SK-N-SH (cell line): Measurements from ENCODE around the gene WWC2.

Experiments
- EP300 ChIP-seq, 2 experiments: IDR thresholded peaks; 2 replicates each; pipeline versions ENCODE4 v1.4.0 to v1.6.1; 2012; ENCODE audit warnings: borderline replicate concordance in 1 of 2, low read depth in 1 of 2, low read length in 1 of 2
- FOSL2 ChIP-seq: IDR thresholded peaks from 2 replicates; pipeline ENCODE4 v1.4.0; 2012; ENCODE audit warnings: low read depth, mild to moderate bottlenecking, moderate library complexity, borderline replicate concordance
- FOXM1 ChIP-seq: IDR thresholded peaks from 2 replicates; pipeline ENCODE4 v1.4.0; 2012; ENCODE audit warnings: low read depth, mild to moderate bottlenecking
- JUND ChIP-seq: IDR thresholded peaks from 2 replicates; pipeline ENCODE4 v1.4.0; 2012
- RAD21 ChIP-seq: IDR thresholded peaks from 2 replicates; pipeline ENCODE4 v1.6.1; 2012; ENCODE audit warnings: mild to moderate bottlenecking, low read length
- RFX5 ChIP-seq: IDR thresholded peaks from 2 replicates; pipeline ENCODE4 v1.6.1; 2012; ENCODE audit warnings: mild to moderate bottlenecking, improper control_type of control experiment, low read length
- TCF12 ChIP-seq: IDR thresholded peaks from 2 replicates; pipeline ENCODE4 v1.4.0; 2012
- TF ChIP-seq, protein P1 (sequence below): fragments of 200-600 bp; sonication (generic); IDR thresholded peaks from 2 replicates; pipeline ENCODE4 v1.6.1; 2017; ENCODE audit warnings: antibody characterized with exemption, mild to moderate bottlenecking, moderate library complexity
- TF ChIP-seq, protein P2 (sequence below): IDR thresholded peaks from 2 replicates; pipeline ENCODE4 v1.4.0; 2012; ENCODE audit warnings: low read depth, borderline replicate concordance
- TF ChIP-seq, protein P3 (sequence below): IDR thresholded peaks from 2 replicates; pipeline ENCODE4; 2012

DNA sequence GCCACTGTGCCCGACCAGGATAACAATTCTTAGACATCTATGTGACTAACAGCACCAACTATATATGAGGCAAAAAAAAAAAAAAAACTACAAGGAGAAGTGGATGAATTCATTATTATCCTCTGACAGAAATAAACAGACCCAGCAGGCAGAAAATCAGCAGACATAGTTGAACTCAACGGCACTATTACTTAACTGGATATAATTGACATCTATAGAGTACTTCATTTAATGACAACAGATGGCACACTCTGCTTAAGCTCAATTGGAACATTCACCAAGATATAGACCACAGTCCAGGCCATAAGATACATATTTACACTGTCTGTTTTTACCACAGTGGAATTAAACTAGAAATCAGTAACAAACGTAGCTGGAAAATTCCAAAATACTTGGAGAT lies 207.8 kb downstream of the WWC2 start:
- TF ChIP-seq TCF12 (no peak), FOSL2 (no peak), JUND (no peak), FOXM1 (no peak), RAD21 (no peak), EP300 (IDR thresholded peaks at IDR 0.05; ENCODE audit: borderline replicate concordance in 1 of 2, low read depth in 1 of 2, low read length in 1 of 2) (no peak), RFX5 (no peak)
- TF ChIP-seq, protein P1, sequence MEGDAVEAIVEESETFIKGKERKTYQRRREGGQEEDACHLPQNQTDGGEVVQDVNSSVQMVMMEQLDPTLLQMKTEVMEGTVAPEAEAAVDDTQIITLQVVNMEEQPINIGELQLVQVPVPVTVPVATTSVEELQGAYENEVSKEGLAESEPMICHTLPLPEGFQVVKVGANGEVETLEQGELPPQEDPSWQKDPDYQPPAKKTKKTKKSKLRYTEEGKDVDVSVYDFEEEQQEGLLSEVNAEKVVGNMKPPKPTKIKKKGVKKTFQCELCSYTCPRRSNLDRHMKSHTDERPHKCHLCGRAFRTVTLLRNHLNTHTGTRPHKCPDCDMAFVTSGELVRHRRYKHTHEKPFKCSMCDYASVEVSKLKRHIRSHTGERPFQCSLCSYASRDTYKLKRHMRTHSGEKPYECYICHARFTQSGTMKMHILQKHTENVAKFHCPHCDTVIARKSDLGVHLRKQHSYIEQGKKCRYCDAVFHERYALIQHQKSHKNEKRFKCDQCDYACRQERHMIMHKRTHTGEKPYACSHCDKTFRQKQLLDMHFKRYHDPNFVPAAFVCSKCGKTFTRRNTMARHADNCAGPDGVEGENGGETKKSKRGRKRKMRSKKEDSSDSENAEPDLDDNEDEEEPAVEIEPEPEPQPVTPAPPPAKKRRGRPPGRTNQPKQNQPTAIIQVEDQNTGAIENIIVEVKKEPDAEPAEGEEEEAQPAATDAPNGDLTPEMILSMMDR: no peak
- TF ChIP-seq, protein P2, sequence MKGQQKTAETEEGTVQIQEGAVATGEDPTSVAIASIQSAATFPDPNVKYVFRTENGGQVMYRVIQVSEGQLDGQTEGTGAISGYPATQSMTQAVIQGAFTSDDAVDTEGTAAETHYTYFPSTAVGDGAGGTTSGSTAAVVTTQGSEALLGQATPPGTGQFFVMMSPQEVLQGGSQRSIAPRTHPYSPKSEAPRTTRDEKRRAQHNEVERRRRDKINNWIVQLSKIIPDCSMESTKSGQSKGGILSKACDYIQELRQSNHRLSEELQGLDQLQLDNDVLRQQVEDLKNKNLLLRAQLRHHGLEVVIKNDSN: no peak
- TF ChIP-seq, protein P3, sequence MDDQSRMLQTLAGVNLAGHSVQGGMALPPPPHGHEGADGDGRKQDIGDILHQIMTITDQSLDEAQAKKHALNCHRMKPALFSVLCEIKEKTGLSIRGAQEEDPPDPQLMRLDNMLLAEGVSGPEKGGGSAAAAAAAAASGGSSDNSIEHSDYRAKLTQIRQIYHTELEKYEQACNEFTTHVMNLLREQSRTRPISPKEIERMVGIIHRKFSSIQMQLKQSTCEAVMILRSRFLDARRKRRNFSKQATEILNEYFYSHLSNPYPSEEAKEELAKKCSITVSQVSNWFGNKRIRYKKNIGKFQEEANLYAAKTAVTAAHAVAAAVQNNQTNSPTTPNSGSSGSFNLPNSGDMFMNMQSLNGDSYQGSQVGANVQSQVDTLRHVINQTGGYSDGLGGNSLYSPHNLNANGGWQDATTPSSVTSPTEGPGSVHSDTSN: no peak
